Measurements from ENCODE around the gene ZNF462.

DNA sequence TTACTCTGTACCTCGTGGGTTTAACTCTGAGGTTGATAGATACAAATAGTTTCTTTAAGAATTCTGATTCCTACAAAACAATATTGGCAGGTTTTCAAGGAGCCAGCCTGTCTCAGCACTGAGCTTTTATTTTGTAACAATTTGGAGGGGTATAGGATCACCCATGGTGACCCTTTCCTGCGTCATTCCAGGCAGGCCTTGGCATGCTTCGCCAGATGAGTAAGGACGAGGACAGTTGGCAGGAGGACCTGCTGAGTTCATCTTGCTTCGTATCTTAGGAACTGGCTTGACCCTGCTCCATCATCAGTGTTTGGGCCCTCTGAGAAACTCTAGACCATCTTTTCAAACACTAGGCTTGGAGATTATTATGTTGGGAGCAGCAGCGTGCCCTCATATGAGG lies 17.9 kb downstream of the ZNF462 start:
- TF ChIP-seq, protein P1, sequence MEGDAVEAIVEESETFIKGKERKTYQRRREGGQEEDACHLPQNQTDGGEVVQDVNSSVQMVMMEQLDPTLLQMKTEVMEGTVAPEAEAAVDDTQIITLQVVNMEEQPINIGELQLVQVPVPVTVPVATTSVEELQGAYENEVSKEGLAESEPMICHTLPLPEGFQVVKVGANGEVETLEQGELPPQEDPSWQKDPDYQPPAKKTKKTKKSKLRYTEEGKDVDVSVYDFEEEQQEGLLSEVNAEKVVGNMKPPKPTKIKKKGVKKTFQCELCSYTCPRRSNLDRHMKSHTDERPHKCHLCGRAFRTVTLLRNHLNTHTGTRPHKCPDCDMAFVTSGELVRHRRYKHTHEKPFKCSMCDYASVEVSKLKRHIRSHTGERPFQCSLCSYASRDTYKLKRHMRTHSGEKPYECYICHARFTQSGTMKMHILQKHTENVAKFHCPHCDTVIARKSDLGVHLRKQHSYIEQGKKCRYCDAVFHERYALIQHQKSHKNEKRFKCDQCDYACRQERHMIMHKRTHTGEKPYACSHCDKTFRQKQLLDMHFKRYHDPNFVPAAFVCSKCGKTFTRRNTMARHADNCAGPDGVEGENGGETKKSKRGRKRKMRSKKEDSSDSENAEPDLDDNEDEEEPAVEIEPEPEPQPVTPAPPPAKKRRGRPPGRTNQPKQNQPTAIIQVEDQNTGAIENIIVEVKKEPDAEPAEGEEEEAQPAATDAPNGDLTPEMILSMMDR (IDR thresholded peaks at IDR 0.05): no peak
- TF ChIP-seq EP300 (IDR thresholded peaks at IDR 0.05): no peak

Measured in tibial nerve (tissue), 4 donors.